ENCODE results near the gene TMEM169. TPM values are rescaled to one million over a fixed set of nuclear protein-coding genes. Genes with fewer than 3 reads are reported as not detected.

TMEM169 gene, protein sequence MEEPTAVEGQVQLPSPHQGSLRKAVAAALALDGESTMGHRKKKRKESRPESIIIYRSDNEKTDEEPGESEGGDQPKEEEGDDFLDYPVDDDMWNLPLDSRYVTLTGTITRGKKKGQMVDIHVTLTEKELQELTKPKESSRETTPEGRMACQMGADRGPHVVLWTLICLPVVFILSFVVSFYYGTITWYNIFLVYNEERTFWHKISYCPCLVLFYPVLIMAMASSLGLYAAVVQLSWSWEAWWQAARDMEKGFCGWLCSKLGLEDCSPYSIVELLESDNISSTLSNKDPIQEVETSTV
- total RNA-seq (2021; fragmentation: NEBNext Ultra II Directional; extraction: Animal tissue kit (Norgen Biotek cat#: 25700)): under 1 TPM in 3 of 6 experiments, not detected in 3; 0.09 to 0.25 (median 0.13) TPM
- long read RNA-seq: 0 reads

DNA sequence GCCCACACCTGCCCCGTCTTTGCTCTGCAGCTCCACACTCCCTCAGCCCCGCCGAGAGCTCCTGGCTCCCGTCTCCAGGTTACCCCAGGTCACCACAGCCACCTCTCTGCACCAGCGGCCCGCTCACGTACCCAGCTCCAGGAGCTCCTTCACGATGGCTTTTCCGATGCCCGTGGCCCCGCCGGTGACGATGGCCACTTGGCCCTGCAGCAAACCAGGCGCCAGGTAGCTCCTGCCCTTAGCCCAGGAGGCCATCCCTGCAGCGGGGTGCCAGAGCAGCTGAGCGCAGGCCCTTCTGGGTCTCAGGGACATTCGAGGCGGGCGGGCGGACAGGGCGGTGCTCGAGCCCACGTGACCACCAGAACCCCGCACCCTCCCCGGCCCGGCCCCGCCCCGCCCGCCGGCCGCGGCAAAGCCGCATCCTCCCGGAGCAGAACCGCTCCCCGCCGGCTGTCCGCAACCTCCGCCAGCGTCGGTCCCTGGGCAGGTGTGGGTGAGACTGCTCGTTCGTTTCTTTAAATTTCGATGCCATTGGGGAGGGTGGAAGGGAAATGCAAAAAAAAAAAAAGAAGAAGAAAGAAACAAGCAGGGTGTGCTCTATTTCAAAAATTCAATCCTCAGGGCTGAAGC lies at the start of gene TMEM169, which contains the start of gene PECR:
Gene TMEM169, plus strand, starts transcription at position 433 of the 630 bp plus-strand sequence. CDS start 14,045 bp downstream, outside the sequence.
Gene PECR, minus strand, starts transcription at position 323 of the 630 bp plus-strand sequence. Its CDS starts 68 bp downstream, at position 255.
- peak; percentile 31 for DNase-seq
- Mint-ChIP-seq H3K27me3 (ENCODE audit: insufficient read depth) (peaks cover 20% of the 10 kb centered on the region), H3K36me3 (ENCODE audit: low read depth) (no peaks in the 10 kb centered on the region), H3K9me3 (no peaks in the 10 kb centered on the region), H3K4me3 (peak within 1 kb of the TSS; percentile 96), H3K4me1 (ENCODE audit: low read depth) (peaks cover 32% of the 10 kb centered on the region), H3K27ac (peak within 1 kb of the TSS; percentile 37; the same call in 1 of the 2 replicates)
- TF ChIP-seq, protein P1, sequence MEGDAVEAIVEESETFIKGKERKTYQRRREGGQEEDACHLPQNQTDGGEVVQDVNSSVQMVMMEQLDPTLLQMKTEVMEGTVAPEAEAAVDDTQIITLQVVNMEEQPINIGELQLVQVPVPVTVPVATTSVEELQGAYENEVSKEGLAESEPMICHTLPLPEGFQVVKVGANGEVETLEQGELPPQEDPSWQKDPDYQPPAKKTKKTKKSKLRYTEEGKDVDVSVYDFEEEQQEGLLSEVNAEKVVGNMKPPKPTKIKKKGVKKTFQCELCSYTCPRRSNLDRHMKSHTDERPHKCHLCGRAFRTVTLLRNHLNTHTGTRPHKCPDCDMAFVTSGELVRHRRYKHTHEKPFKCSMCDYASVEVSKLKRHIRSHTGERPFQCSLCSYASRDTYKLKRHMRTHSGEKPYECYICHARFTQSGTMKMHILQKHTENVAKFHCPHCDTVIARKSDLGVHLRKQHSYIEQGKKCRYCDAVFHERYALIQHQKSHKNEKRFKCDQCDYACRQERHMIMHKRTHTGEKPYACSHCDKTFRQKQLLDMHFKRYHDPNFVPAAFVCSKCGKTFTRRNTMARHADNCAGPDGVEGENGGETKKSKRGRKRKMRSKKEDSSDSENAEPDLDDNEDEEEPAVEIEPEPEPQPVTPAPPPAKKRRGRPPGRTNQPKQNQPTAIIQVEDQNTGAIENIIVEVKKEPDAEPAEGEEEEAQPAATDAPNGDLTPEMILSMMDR (IDR thresholded peaks at IDR 0.05): no peak

DNA sequence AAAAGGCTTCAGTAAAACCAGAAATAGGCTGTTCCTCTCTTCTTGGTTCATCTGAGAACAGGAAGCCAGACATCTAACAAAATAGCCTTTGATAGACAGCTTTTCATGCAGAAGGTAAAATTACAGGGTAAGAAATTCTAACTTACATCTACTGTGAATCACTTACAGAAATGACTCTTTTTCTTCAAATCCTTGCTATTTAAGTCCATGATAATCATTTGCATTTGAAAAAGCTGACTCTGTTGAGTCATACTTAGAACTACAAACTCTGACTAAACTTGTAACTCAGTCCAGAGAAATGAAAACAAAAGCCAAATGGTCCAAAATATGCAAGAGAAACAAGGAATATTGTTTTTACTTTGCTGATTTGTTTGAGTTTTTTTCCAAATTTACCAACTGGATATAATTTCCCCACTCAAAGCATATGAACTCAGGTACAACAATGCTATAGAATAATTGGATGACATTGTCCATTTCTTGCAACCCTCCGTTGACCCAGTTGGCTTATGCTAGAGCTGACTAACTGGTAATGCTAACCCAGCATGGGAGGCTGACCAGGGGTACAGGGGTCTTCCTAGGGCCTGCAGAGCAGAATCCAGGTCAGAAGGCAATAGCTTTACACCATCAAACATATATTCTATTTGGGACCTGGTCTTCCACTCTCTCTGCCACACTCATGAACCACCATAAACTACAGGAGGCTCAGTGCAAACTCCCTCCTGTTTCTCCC lies 49.6 kb upstream of the TMEM169 start:
- Mint-ChIP-seq H3K27me3 (ENCODE audit: insufficient read depth) (no peaks in the 10 kb centered on the region), H3K27ac (peak overlapping the region; percentile 76), H3K36me3 (ENCODE audit: low read depth) (peaks cover 4% of the 10 kb centered on the region; the same call in 1 of the 2 replicates), H3K4me1 (ENCODE audit: low read depth) (peaks cover 50% of the 10 kb centered on the region), H3K4me3 (peak overlapping the region; percentile 65), H3K9me3 (no peaks in the 10 kb centered on the region)
- TF ChIP-seq, protein P1 (IDR thresholded peaks at IDR 0.05): no peak
- DNase-seq: peak; percentile 86

DNA sequence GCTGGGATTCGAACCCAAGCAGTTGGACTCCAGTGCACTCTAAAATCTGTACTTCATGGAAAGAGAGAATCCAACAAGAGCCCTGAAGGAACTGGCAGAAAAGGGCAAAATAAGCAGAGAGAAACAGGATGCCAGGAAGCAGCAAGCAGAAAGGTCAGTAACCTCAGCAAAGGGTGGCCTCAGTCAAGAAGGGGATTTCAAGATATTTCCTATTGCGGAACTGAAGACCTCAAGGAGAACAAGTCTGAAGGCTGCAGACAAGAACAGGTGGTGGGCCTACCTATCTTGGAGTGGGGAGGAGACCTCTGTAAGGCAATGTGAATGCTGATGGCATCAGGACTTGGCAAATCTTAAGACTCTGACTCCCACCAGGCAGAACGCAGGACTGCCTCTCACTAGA lies 48.3 kb upstream of the TMEM169 start:
- TF ChIP-seq, protein P1 (IDR thresholded peaks at IDR 0.05): no peak
- Mint-ChIP-seq H3K9me3 (no peaks in the 10 kb centered on the region), H3K4me1 (ENCODE audit: low read depth) (peaks cover 50% of the 10 kb centered on the region), H3K27me3 (ENCODE audit: insufficient read depth) (no peaks in the 10 kb centered on the region), H3K36me3 (ENCODE audit: low read depth) (peaks cover 4% of the 10 kb centered on the region; the same call in 1 of the 2 replicates), H3K27ac (no peak overlapping the region), H3K4me3 (no peak overlapping the region)
- DNase-seq: no peak

DNA sequence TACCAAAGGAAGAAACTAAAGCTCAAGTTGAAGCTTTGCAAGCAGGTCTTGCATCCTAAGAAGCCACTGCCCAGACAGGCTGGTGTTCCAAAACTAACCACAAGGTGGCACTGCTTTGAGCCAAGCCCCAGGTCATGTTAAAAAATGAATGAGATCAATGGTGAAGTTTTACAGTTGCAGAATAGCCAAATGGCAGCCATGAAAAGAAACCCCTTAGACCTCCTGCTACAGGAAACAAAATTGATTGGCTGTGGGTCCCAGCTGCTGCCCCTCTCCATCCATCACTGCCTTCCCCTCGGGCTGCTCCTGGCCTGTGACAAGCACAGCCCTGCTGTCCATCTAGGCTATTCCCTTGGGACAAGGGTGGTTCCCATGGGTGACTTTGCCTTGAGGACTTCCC lies 47.7 kb upstream of the TMEM169 start:
- TF ChIP-seq, protein P1 (IDR thresholded peaks at IDR 0.05): peak; percentile 96
- Mint-ChIP-seq H3K27me3 (ENCODE audit: insufficient read depth) (no peaks in the 10 kb centered on the region), H3K4me3 (no peak overlapping the region), H3K4me1 (ENCODE audit: low read depth) (peaks cover 50% of the 10 kb centered on the region), H3K27ac (no peak overlapping the region), H3K36me3 (ENCODE audit: low read depth) (peaks cover 4% of the 10 kb centered on the region; the same call in 1 of the 2 replicates), H3K9me3 (no peaks in the 10 kb centered on the region)
- DNase-seq: peak; percentile 61

DNA sequence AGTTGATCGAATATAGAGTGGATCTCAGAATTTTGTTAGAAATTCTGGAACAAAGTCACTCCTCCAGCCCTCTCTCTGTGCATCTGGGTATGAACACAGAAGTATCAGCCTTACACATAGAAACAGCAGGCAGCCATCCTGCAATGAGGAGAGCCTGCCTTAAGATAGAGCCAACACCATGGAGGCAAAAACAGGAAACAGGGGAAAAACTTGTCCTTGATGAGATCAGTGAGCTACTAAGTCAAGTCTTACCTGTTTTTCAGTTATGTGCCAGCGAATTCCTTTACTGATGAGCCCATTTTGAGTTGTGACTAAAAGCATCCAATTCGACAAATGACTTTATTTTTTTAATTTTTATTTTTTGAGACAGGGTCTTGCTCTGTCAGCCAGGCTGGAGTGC lies 41.8 kb upstream of the TMEM169 start:
- Mint-ChIP-seq H3K9me3 (no peaks in the 10 kb centered on the region), H3K27me3 (ENCODE audit: insufficient read depth) (no peaks in the 10 kb centered on the region), H3K4me3 (no peak overlapping the region), H3K27ac (no peak overlapping the region), H3K36me3 (ENCODE audit: low read depth) (no peaks in the 10 kb centered on the region), H3K4me1 (ENCODE audit: low read depth) (peaks cover 6% of the 10 kb centered on the region; the same call in 1 of the 2 replicates)
- TF ChIP-seq, protein P1 (IDR thresholded peaks at IDR 0.05): no peak
- no peak for DNase-seq

Data from HFFc6 (cell line).